ENCODE results near the gene SSH3. TPM values are rescaled to one million over a fixed set of nuclear protein-coding genes. Genes with fewer than 3 reads are reported as not detected.
A peak's percentile ranks its signal among the peaks of the same experiment; 100 is the strongest.
"Not testable (repeated sequence)": the region's sequence is repeated elsewhere in the genome, so short reads cannot be mapped to it uniquely, and the experiment has no call there.

SSH3 gene
- total RNA-seq, 1 donor, result 25.0 TPM

DNA sequence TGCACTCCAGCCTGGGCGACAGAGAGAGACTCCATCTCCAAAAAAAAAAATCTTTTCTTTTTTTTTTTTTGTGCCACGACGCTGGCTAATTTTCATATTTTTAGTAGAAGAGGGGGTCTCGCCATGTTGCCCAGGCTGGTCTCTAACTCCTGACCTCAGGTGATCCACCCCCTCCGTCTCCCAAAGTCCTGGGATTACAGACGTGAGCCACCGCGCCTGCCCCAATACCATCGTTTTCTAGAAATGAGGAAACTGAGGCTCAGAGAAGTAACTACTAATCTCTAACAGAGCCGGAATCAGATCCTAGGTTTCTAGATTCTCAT, 13.5 kb downstream of the SSH3 start:
- Histone ChIP-seq H3K27ac (ENCODE audit: low read depth, low read length) (peak overlapping the region; percentile 67), H3K4me2 (ENCODE audit: insufficient read depth, low read length) (peak overlapping the region; percentile 90), H3K9me3 (ENCODE audit: low read depth, low read length) (no peaks in the 10 kb centered on the region), H2AFZ (ENCODE audit: low read length) (peak overlapping the region; percentile 98), H3K36me3 (ENCODE audit: insufficient read depth, low read length) (no peaks in the 10 kb centered on the region), H4K20me1 (ENCODE audit: insufficient read depth, low read length) (no peaks in the 10 kb centered on the region), H3K27me3 (ENCODE audit: insufficient read depth, low read length) (no peaks in the 10 kb centered on the region), H3K4me3 (ENCODE audit: insufficient read depth, low read length) (peak overlapping the region; percentile 84), H3K79me2 (ENCODE audit: insufficient read depth, low read length) (no peaks in the 10 kb centered on the region), H3K4me1 (ENCODE audit: insufficient read depth, low read length) (peaks cover 7% of the 10 kb centered on the region)
- no peak for DNase-seq (ENCODE audit: insufficient read length, low spot score, missing footprints)
- TF ChIP-seq, protein P1, sequence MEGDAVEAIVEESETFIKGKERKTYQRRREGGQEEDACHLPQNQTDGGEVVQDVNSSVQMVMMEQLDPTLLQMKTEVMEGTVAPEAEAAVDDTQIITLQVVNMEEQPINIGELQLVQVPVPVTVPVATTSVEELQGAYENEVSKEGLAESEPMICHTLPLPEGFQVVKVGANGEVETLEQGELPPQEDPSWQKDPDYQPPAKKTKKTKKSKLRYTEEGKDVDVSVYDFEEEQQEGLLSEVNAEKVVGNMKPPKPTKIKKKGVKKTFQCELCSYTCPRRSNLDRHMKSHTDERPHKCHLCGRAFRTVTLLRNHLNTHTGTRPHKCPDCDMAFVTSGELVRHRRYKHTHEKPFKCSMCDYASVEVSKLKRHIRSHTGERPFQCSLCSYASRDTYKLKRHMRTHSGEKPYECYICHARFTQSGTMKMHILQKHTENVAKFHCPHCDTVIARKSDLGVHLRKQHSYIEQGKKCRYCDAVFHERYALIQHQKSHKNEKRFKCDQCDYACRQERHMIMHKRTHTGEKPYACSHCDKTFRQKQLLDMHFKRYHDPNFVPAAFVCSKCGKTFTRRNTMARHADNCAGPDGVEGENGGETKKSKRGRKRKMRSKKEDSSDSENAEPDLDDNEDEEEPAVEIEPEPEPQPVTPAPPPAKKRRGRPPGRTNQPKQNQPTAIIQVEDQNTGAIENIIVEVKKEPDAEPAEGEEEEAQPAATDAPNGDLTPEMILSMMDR (IDR thresholded peaks at IDR 0.05; ENCODE audit: extremely low read depth, low read depth, low read length), result no peak

DNA sequence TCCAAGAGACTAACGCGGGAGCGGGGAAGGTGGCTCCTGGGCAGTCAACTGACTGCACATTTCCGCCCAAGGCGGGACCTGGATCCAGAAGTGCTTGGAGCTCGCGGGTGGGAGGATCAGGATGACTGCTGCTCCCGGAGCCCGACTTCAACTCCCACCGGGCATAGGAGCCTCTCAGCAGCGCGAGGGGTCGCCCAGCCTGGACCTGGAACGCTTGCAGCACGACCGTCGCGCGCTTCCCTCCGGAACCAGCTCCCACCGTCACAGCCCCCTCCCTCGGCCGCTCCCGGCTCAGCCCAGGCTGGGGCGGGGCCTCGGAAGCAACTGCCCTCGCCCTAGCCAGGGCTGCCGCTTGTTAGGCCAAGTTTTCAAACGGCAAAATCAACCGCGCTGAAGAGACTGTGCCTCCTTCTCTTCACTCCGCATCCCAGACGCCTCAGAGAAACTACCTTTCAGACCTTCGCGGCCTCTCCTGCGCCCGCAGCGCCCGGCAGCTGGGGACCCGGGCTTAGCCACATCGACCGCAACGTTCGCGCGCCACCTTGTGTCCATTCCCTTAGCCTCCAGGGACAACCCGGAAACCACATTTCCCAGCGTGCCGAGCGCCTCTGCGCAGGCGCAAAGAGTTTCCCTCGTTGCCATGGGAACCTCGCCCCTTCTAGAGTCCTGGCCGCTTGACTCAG, 14.0 kb downstream of the SSH3 start:
- no peaks in the 10 kb centered on the region for H3K27me3 ChIP-seq (ENCODE audit: insufficient read depth, low read length)
- H3K4me2 ChIP-seq (ENCODE audit: insufficient read depth, low read length), result peak overlapping the region; percentile 90
- DNase-seq (ENCODE audit: insufficient read length, low spot score, missing footprints), result peak; percentile 99

DNA sequence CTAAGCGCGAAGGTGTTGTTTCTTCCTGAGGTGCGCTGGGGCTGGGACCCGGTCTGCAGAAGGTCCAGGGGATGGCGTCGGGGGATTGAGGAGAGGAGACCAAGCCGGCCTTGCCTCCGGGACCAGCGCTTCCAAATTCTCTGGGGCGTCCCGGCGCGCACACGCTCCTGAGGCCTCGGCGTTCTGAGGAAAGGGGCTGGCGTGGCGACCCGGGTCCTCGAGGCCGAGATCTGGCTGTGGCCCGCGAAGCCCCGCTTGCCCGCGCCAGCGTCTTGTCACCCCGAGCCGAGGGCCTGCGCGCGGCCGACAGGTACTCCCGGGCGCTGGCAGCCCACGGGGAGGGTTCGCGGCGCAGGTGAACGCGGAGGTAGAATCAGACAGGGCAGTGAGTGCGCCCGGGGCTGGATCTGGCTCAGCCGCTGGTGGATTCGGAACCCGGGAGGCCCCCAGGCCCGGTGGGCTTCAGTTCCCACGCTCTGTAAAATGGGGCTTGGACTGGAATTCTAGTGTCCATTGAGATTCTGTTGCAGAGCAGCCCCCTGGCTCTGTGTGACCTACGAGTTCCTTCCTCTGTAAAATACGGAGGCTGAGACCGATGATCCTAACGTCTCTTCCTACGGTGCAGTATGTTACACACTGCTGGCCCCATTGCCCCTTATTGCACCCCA, 14.7 kb downstream of the SSH3 start:
- peaks cover 7% of the 10 kb centered on the region for H3K4me1 ChIP-seq (ENCODE audit: insufficient read depth, low read length)
- peaks cover 2% of the 10 kb centered on the region for H3K36me3 ChIP-seq (ENCODE audit: insufficient read depth, low read length)
- TF ChIP-seq, protein P1 (IDR thresholded peaks at IDR 0.05; ENCODE audit: extremely low read depth, low read depth, low read length), result no peak
- H3K9me3 ChIP-seq (ENCODE audit: low read depth, low read length), result no peaks in the 10 kb centered on the region
- no peaks in the 10 kb centered on the region for H4K20me1 ChIP-seq (ENCODE audit: insufficient read depth, low read length)
- no peaks in the 10 kb centered on the region for H3K79me2 ChIP-seq (ENCODE audit: insufficient read depth, low read length)
- H3K4me2 ChIP-seq (ENCODE audit: insufficient read depth, low read length), result peak overlapping the region; percentile 90
- peak; percentile 80 for DNase-seq (ENCODE audit: insufficient read length, low spot score, missing footprints)
- peak overlapping the region; percentile 84 for H3K4me3 ChIP-seq (ENCODE audit: insufficient read depth, low read length)
- H2AFZ ChIP-seq (ENCODE audit: low read length), result peak overlapping the region; percentile 98
- H3K27ac ChIP-seq (ENCODE audit: low read depth, low read length), result peak overlapping the region; percentile 67
- no peaks in the 10 kb centered on the region for H3K27me3 ChIP-seq (ENCODE audit: insufficient read depth, low read length)

More for the DNA sequence above, 14.0 kb downstream of the SSH3 start:
- Histone ChIP-seq H3K4me1 (ENCODE audit: insufficient read depth, low read length) (peaks cover 7% of the 10 kb centered on the region), H2AFZ (ENCODE audit: low read length) (peak overlapping the region; percentile 98), H3K79me2 (ENCODE audit: insufficient read depth, low read length) (no peaks in the 10 kb centered on the region), H3K36me3 (ENCODE audit: insufficient read depth, low read length) (no peaks in the 10 kb centered on the region), H4K20me1 (ENCODE audit: insufficient read depth, low read length) (no peaks in the 10 kb centered on the region), H3K4me3 (ENCODE audit: insufficient read depth, low read length) (peak overlapping the region; percentile 84), H3K27ac (ENCODE audit: low read depth, low read length) (peak overlapping the region; percentile 67), H3K9me3 (ENCODE audit: low read depth, low read length) (no peaks in the 10 kb centered on the region)
- TF ChIP-seq, protein P1 (IDR thresholded peaks at IDR 0.05; ENCODE audit: extremely low read depth, low read depth, low read length), result peak; percentile 85

DNA sequence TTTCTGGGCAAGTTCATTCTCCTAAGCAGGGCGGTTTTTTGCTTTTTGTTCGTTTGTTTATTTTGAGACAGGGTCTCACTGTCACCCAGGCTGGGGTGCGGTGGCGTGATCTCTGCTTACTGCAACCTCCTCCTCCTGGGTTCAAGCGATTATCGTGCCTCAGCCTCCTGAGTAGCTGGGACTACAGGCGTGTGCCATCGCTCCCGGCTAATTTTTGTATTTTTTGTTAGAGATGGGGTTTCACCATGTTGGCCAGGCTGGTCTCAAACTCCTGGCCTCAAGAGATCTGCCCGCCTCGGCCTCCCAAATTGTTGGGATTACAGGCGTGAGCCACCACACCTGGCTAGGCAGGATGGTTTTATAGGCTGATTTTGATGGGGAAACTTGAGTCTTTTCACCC, 15.5 kb downstream of the SSH3 start:
- H3K36me3 ChIP-seq (ENCODE audit: insufficient read depth, low read length); DNase-seq (ENCODE audit: insufficient read length, low spot score, missing footprints); H3K79me2 ChIP-seq (ENCODE audit: insufficient read depth, low read length); H3K4me1 ChIP-seq (ENCODE audit: insufficient read depth, low read length); H3K27me3 ChIP-seq (ENCODE audit: insufficient read depth, low read length); H4K20me1 ChIP-seq (ENCODE audit: insufficient read depth, low read length); H2AFZ ChIP-seq (ENCODE audit: low read length); H3K9me3 ChIP-seq (ENCODE audit: low read depth, low read length); H3K4me3 ChIP-seq (ENCODE audit: insufficient read depth, low read length); H3K27ac ChIP-seq (ENCODE audit: low read depth, low read length): not testable (repeated sequence)
- peak overlapping the region; percentile 90 for H3K4me2 ChIP-seq (ENCODE audit: insufficient read depth, low read length)
